Measurements from ENCODE around the gene HPDL. TPM values are rescaled to one million over a fixed set of nuclear protein-coding genes. Genes with fewer than 3 reads are reported as not detected.
"Not testable (repeated sequence)": the region's sequence is repeated elsewhere in the genome, so short reads cannot be mapped to it uniquely, and the experiment has no call there.

The HPDL gene
- total and polyA plus RNA-seq, 4 donors, result 0.55 to 2.3 (median 0.71) TPM

DNA sequence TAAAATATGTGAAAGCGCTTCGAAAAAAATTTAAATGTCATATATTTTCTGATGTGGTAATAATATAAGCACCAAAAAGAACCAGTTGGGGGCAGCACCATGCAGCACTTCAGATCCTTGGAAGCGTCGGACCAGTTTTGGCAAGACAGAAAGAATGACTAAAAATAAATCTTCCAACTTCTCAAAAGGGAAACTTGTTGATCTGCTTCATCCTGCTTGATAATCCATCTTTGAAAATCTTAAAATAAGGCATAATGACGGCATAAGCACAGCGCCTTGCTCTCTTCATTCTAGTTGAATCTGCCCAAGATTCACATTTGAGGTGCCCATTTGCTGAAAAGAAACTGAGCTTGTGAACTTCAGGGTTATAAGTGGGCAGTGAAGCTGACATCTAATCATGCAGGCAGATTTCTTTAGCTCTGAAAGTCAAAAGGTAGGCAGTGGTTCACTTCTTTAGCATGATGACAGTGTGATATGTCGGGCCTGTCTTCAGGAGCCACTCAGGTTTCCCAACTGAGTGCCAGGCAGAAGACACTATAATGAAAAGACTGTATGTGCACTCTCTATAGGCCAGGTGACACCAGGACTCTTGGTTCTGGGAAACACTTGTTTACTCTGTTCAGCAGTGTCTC, 33.3 kb downstream of the HPDL start:
- Histone ChIP-seq H3K9me3 (ENCODE audit: control insufficient read depth in 4 of 4, insufficient read depth in 3 of 4, low read length in 3 of 4) (no peaks in the 10 kb centered on the region), H3K27me3 (ENCODE audit: control insufficient read depth in 3 of 3, insufficient read depth in 3 of 3, low read length in 2 of 3) (no peaks in the 10 kb centered on the region), H3K27ac (ENCODE audit: low read depth in 1 of 2, low read length in 1 of 2) (peak overlapping the region; percentile 46 to 55), H3K4me3 (no peak overlapping the region), H3K9ac (ENCODE audit: insufficient read depth in 1 of 2, low read length in 2 of 2) (peak overlapping the region in 1 of 2 donors; percentile 1), H3K4me1 (ENCODE audit: control insufficient read depth in 5 of 5, insufficient read depth in 5 of 5, low read length in 5 of 5) (peaks cover 3 to 19% (median 7%) of the 10 kb centered on the region in 5 donors), H3K36me3 (ENCODE audit: control insufficient read depth in 4 of 4, insufficient read depth in 4 of 4, low read length in 4 of 4) (peaks cover 0 to under 1% (median 0%) of the 10 kb centered on the region in 4 donors)
- TF ChIP-seq, protein P1, sequence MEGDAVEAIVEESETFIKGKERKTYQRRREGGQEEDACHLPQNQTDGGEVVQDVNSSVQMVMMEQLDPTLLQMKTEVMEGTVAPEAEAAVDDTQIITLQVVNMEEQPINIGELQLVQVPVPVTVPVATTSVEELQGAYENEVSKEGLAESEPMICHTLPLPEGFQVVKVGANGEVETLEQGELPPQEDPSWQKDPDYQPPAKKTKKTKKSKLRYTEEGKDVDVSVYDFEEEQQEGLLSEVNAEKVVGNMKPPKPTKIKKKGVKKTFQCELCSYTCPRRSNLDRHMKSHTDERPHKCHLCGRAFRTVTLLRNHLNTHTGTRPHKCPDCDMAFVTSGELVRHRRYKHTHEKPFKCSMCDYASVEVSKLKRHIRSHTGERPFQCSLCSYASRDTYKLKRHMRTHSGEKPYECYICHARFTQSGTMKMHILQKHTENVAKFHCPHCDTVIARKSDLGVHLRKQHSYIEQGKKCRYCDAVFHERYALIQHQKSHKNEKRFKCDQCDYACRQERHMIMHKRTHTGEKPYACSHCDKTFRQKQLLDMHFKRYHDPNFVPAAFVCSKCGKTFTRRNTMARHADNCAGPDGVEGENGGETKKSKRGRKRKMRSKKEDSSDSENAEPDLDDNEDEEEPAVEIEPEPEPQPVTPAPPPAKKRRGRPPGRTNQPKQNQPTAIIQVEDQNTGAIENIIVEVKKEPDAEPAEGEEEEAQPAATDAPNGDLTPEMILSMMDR (IDR thresholded peaks at IDR 0.05; ENCODE audit: control extremely low read depth, extremely low read depth), result peak; percentile 70
- peak; percentile 71 to 91 (median 85) for DNase-seq
- peak; percentile 55 for ATAC-seq (ENCODE audit: insufficient read depth, low FRiP score)
- 22 to 30% methylated on average over 7 of the region's 7 CpGs for WGBS, 2 donors

DNA sequence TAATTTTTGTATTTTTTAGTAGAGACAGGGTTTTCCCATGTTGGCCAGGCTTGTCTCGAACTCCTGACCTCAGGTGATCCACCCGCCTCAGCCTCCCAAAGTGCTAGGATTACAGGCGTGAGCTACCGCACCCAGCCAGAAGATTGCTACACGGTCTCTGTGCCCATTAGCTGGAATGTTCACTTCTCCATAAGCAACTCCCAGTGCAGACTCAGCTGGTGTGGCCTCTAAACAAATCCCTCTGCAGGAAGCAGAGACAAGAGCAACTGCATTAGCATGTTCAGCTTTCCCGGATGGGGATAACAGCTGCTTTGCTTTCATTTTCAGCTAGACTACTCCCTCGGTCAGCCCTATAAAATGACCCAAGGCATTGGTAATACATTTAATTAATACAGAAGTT, 34.3 kb downstream of the HPDL start:
- peak; percentile 67 to 92 (median 86) for DNase-seq
- H3K27me3 ChIP-seq (ENCODE audit: control insufficient read depth in 3 of 3, insufficient read depth in 3 of 3, low read length in 2 of 3); H3K36me3 ChIP-seq (ENCODE audit: control insufficient read depth in 4 of 4, insufficient read depth in 4 of 4, low read length in 4 of 4); H3K9me3 ChIP-seq (ENCODE audit: control insufficient read depth in 4 of 4, insufficient read depth in 3 of 4, low read length in 3 of 4); H3K4me3 ChIP-seq: not testable (repeated sequence)
- peaks cover 3 to 19% (median 7%) of the 10 kb centered on the region in 5 donors for H3K4me1 ChIP-seq (ENCODE audit: control insufficient read depth in 5 of 5, insufficient read depth in 5 of 5, low read length in 5 of 5)
- peak overlapping the region in 1 of 2 donors; percentile 59 for H3K27ac ChIP-seq (ENCODE audit: low read depth in 1 of 2, low read length in 1 of 2)
- H3K9ac ChIP-seq (ENCODE audit: insufficient read depth in 1 of 2, low read length in 2 of 2), result peak overlapping the region in 1 of 2 donors; percentile 35
- peak; percentile 82 for ATAC-seq (ENCODE audit: insufficient read depth, low FRiP score)
- WGBS, 2 donors, result 48 to 59% methylated on average over 7 of the region's 7 CpGs

DNA sequence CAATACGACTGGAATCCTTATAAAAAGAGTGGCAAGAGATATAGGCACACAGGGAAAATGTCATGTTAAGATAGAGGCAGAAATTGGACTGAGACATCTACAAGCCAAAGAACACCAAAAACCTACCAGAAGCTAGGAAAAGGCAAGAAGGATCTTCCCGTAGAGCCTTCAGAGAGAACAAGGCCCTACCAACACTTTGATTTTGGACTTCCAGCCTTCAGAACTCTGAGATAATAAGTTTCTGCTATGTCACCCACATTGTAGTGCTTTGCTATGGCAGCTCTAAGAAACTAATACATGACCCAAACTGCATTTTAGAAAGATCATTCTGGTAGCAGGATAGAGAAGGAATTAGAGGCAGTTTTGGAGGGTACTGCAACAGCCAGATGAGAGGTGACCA, 37.6 kb downstream of the HPDL start:
- H3K27ac ChIP-seq (ENCODE audit: low read depth in 1 of 2, low read length in 1 of 2), result no peak overlapping the region
- no peak overlapping the region for H3K4me3 ChIP-seq
- H3K9me3 ChIP-seq (ENCODE audit: control insufficient read depth in 4 of 4, insufficient read depth in 3 of 4, low read length in 3 of 4), result no peaks in the 10 kb centered on the region
- peaks cover 3 to 19% (median 7%) of the 10 kb centered on the region in 5 donors for H3K4me1 ChIP-seq (ENCODE audit: control insufficient read depth in 5 of 5, insufficient read depth in 5 of 5, low read length in 5 of 5)
- DNase-seq (no peak), ATAC-seq (ENCODE audit: insufficient read depth, low FRiP score) (no peak)
- TF ChIP-seq, protein P1 (IDR thresholded peaks at IDR 0.05; ENCODE audit: control extremely low read depth, extremely low read depth), result no peak
- WGBS, 2 donors, result 87 to 95% methylated on average over 2 of the region's 2 CpGs
- no peaks in the 10 kb centered on the region for H3K27me3 ChIP-seq (ENCODE audit: control insufficient read depth in 3 of 3, insufficient read depth in 3 of 3, low read length in 2 of 3)
- H3K9ac ChIP-seq (ENCODE audit: insufficient read depth in 1 of 2, low read length in 2 of 2), result no peak overlapping the region
- H3K36me3 ChIP-seq (ENCODE audit: control insufficient read depth in 4 of 4, insufficient read depth in 4 of 4, low read length in 4 of 4), result peaks cover 0 to 1% (median 0%) of the 10 kb centered on the region in 4 donors

DNA sequence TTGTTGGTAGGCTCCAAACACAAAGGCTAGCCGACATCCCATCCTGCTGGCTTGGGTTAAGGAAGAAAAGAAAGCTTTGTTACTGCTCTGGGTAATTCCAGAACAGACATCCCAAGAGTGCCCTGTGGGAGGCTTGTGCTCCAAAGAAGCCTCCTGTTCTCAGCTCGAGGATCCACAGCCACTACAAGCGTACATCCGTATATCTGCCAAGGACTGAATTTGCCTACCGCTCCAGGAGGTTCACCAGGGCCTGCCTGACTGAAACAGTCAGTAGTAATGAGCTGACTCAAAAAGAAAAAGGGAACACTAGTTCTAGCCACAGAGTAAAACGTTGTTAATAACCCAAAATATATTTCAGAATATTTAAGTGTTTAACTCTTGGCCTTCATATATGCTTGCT, 38.4 kb downstream of the HPDL start:
- H3K4me1 ChIP-seq (ENCODE audit: control insufficient read depth in 5 of 5, insufficient read depth in 5 of 5, low read length in 5 of 5), result peaks cover 2 to 17% (median 6%) of the 10 kb centered on the region in 5 donors
- H3K4me3 ChIP-seq, result no peak overlapping the region
- DNase-seq, result no peak
- no peaks in the 10 kb centered on the region for H3K9me3 ChIP-seq (ENCODE audit: control insufficient read depth in 4 of 4, insufficient read depth in 3 of 4, low read length in 3 of 4)
- TF ChIP-seq, protein P1 (IDR thresholded peaks at IDR 0.05; ENCODE audit: control extremely low read depth, extremely low read depth), result no peak
- no peaks in the 10 kb centered on the region for H3K27me3 ChIP-seq (ENCODE audit: control insufficient read depth in 3 of 3, insufficient read depth in 3 of 3, low read length in 2 of 3)
- peaks cover 0 to 1% (median 0%) of the 10 kb centered on the region in 4 donors for H3K36me3 ChIP-seq (ENCODE audit: control insufficient read depth in 4 of 4, insufficient read depth in 4 of 4, low read length in 4 of 4)
- no peak for ATAC-seq (ENCODE audit: insufficient read depth, low FRiP score)
- no peak overlapping the region for H3K9ac ChIP-seq (ENCODE audit: insufficient read depth in 1 of 2, low read length in 2 of 2)
- no peak overlapping the region for H3K27ac ChIP-seq (ENCODE audit: low read depth in 1 of 2, low read length in 1 of 2)
- 90 to 92% methylated on average over 6 of the region's 6 CpGs for WGBS, 2 donors

Measured in lung (tissue), 12 donors.